ENCODE measurements around the gene SLC24A4.

Gene SLC24A4

GRCh38 chr14:92494512-92494911, 171.5 kb downstream of the SLC24A4 start:
- Histone ChIP-seq H3K9ac (ENCODE audit: low read depth, low read length) (no peak overlapping the region), H3K9me3 (ENCODE audit: control insufficient read depth, insufficient read depth, low read length) (no peaks in the 10 kb centered on the region), H3K36me3 (ENCODE audit: insufficient read depth, low read length) (no peaks in the 10 kb centered on the region), H3K4me1 (ENCODE audit: insufficient read depth, low read length) (peaks cover 13% of the 10 kb centered on the region)

GRCh38 chr14:92495027-92495426, 172.1 kb downstream of the SLC24A4 start:
- H3K9ac ChIP-seq (ENCODE audit: low read depth, low read length) = no peak overlapping the region
- no peaks in the 10 kb centered on the region for H3K36me3 ChIP-seq (ENCODE audit: insufficient read depth, low read length)
- H3K4me1 ChIP-seq (ENCODE audit: insufficient read depth, low read length) = peaks cover 8% of the 10 kb centered on the region
- H3K9me3 ChIP-seq (ENCODE audit: control insufficient read depth, insufficient read depth, low read length) = no peaks in the 10 kb centered on the region

GRCh38 chr14:92496191-92496857, 173.4 kb downstream of the SLC24A4 start:
- Histone ChIP-seq H3K36me3 (ENCODE audit: insufficient read depth, low read length) (no peaks in the 10 kb centered on the region), H3K4me1 (ENCODE audit: insufficient read depth, low read length) (peaks cover 8% of the 10 kb centered on the region; the same call in 1 of the 2 replicates), H3K9ac (ENCODE audit: low read depth, low read length) (no peak overlapping the region), H3K9me3 (ENCODE audit: control insufficient read depth, insufficient read depth, low read length) (no peaks in the 10 kb centered on the region)

GRCh38 chr14:92497391-92497790, 174.4 kb downstream of the SLC24A4 start:
- Histone ChIP-seq H3K9ac (ENCODE audit: low read depth, low read length) (no peak overlapping the region), H3K4me1 (ENCODE audit: insufficient read depth, low read length) (peaks cover 8% of the 10 kb centered on the region; the same call in 1 of the 2 replicates), H3K9me3 (ENCODE audit: control insufficient read depth, insufficient read depth, low read length) (no peaks in the 10 kb centered on the region), H3K36me3 (ENCODE audit: insufficient read depth, low read length) (no peaks in the 10 kb centered on the region)

GRCh38 chr14:92499234-92499633, 176.3 kb downstream of the SLC24A4 start:
- Histone ChIP-seq H3K4me1 (ENCODE audit: insufficient read depth, low read length) (peaks cover 12% of the 10 kb centered on the region; the same call in 1 of the 2 replicates), H3K36me3 (ENCODE audit: insufficient read depth, low read length) (no peaks in the 10 kb centered on the region), H3K9me3 (ENCODE audit: control insufficient read depth, insufficient read depth, low read length) (no peaks in the 10 kb centered on the region), H3K9ac (ENCODE audit: low read depth, low read length) (no peak overlapping the region)

- Histone ChIP-seq H3K4me1 (ENCODE audit: insufficient read depth, low read length) (peaks cover 4% of the 10 kb centered on the region; the same call in 1 of the 2 replicates), H3K36me3 (ENCODE audit: insufficient read depth, low read length) (no peaks in the 10 kb centered on the region), H3K9me3 (ENCODE audit: control insufficient read depth, insufficient read depth, low read length) (no peaks in the 10 kb centered on the region), H3K9ac (ENCODE audit: low read depth, low read length) (no peak overlapping the region)
Measured at GRCh38 chr14:92500491-92500941, 177.6 kb downstream of the SLC24A4 start.

- H3K36me3 ChIP-seq (ENCODE audit: insufficient read depth, low read length) = no peaks in the 10 kb centered on the region
- H3K9me3 ChIP-seq (ENCODE audit: control insufficient read depth, insufficient read depth, low read length) = no peaks in the 10 kb centered on the region
- H3K4me1 ChIP-seq (ENCODE audit: insufficient read depth, low read length) = peaks cover 4% of the 10 kb centered on the region; the same call in 1 of the 2 replicates
- H3K9ac ChIP-seq (ENCODE audit: low read depth, low read length) = no peak overlapping the region
Measured at GRCh38 chr14:92501891-92502351, 179.0 kb downstream of the SLC24A4 start.

- H3K9me3 ChIP-seq (ENCODE audit: control insufficient read depth, insufficient read depth, low read length) = no peaks in the 10 kb centered on the region
- H3K4me1 ChIP-seq (ENCODE audit: insufficient read depth, low read length) = peaks cover 4% of the 10 kb centered on the region; the same call in 1 of the 2 replicates
- no peaks in the 10 kb centered on the region for H3K36me3 ChIP-seq (ENCODE audit: insufficient read depth, low read length)
- no peak overlapping the region for H3K9ac ChIP-seq (ENCODE audit: low read depth, low read length)
Measured at GRCh38 chr14:92502541-92503286, 179.7 kb downstream of the SLC24A4 start.

- Histone ChIP-seq H3K36me3 (ENCODE audit: insufficient read depth, low read length) (no peaks in the 10 kb centered on the region), H3K4me1 (ENCODE audit: insufficient read depth, low read length) (peaks cover 4% of the 10 kb centered on the region; the same call in 1 of the 2 replicates), H3K9me3 (ENCODE audit: control insufficient read depth, insufficient read depth, low read length) (no peaks in the 10 kb centered on the region), H3K9ac (ENCODE audit: low read depth, low read length) (no peak overlapping the region)
Measured at GRCh38 chr14:92503756-92504491, 181.0 kb downstream of the SLC24A4 start.

- H3K9ac ChIP-seq (ENCODE audit: low read depth, low read length) = no peak overlapping the region
- H3K9me3 ChIP-seq (ENCODE audit: control insufficient read depth, insufficient read depth, low read length) = no peaks in the 10 kb centered on the region
- H3K4me1 ChIP-seq (ENCODE audit: insufficient read depth, low read length) = peaks cover 4% of the 10 kb centered on the region
- no peaks in the 10 kb centered on the region for H3K36me3 ChIP-seq (ENCODE audit: insufficient read depth, low read length)
Measured at GRCh38 chr14:92505826-92506225, 182.9 kb downstream of the SLC24A4 start.

GRCh38 chr14:92506231-92506630, 183.3 kb downstream of the SLC24A4 start:
- H3K4me1 ChIP-seq (ENCODE audit: insufficient read depth, low read length) = peaks cover 6% of the 10 kb centered on the region
- H3K9ac ChIP-seq (ENCODE audit: low read depth, low read length) = no peak overlapping the region
- no peaks in the 10 kb centered on the region for H3K9me3 ChIP-seq (ENCODE audit: control insufficient read depth, insufficient read depth, low read length)
- H3K36me3 ChIP-seq (ENCODE audit: insufficient read depth, low read length) = no peaks in the 10 kb centered on the region

- Histone ChIP-seq H3K4me1 (ENCODE audit: insufficient read depth, low read length) (peaks cover 14% of the 10 kb centered on the region), H3K36me3 (ENCODE audit: insufficient read depth, low read length) (no peaks in the 10 kb centered on the region)
Measured at GRCh38 chr14:92507174-92507768, 184.3 kb downstream of the SLC24A4 start.

GRCh38 chr14:92510972-92511371, 188.0 kb downstream of the SLC24A4 start:
- H3K9me3 ChIP-seq (ENCODE audit: control insufficient read depth, insufficient read depth, low read length) = no peaks in the 10 kb centered on the region
- H3K4me1 ChIP-seq (ENCODE audit: insufficient read depth, low read length) = peaks cover 10% of the 10 kb centered on the region
- no peak overlapping the region for H3K9ac ChIP-seq (ENCODE audit: low read depth, low read length)
- no peaks in the 10 kb centered on the region for H3K36me3 ChIP-seq (ENCODE audit: insufficient read depth, low read length)

More at GRCh38 chr14:92507174-92507768, 184.3 kb downstream of the SLC24A4 start:
- Histone ChIP-seq H3K9ac (ENCODE audit: low read depth, low read length) (no peak overlapping the region), H3K9me3 (ENCODE audit: control insufficient read depth, insufficient read depth, low read length) (no peaks in the 10 kb centered on the region)

Data from ES-I3 (cell line).